ENCODE measurements around the gene SYNM.

The SYNM gene

GRCh38 chr15:99145005-99145404 is 40.1 kb downstream of the SYNM start:
- no peak for DNase-seq

- no peak for DNase-seq
Observed at GRCh38 chr15:99145778-99146177, 40.9 kb downstream of the SYNM start.

GRCh38 chr15:99146661-99147060 is 41.8 kb downstream of the SYNM start:
- DNase-seq = no peak

- no peak for DNase-seq
Observed at GRCh38 chr15:99148851-99149276, 44.0 kb downstream of the SYNM start.

GRCh38 chr15:99149366-99149765 is 44.5 kb downstream of the SYNM start:
- DNase-seq = no peak

- DNase-seq = no peak
Observed at GRCh38 chr15:99151156-99151555, 46.3 kb downstream of the SYNM start.

- no peak for DNase-seq
Observed at GRCh38 chr15:99153026-99153535, 48.2 kb downstream of the SYNM start.

GRCh38 chr15:99154271-99154670 is 49.4 kb downstream of the SYNM start:
- no peak for DNase-seq

- DNase-seq = no peak
Observed at GRCh38 chr15:99155961-99156443, 51.1 kb downstream of the SYNM start.

- DNase-seq = no peak
Observed at GRCh38 chr15:99157456-99157855, 52.6 kb downstream of the SYNM start.

GRCh38 chr15:99158626-99159412 is 53.9 kb downstream of the SYNM start:
- no peak for DNase-seq

- DNase-seq = no peak
Observed at GRCh38 chr15:99163271-99164062, 58.6 kb downstream of the SYNM start.

- no peak for DNase-seq
Observed at GRCh38 chr15:99164119-99164518, 59.2 kb downstream of the SYNM start.

- DNase-seq = no peak
Observed at GRCh38 chr15:99165020-99165790, 60.3 kb downstream of the SYNM start.

GRCh38 chr15:99165956-99166689 is 61.2 kb downstream of the SYNM start:
- no peak for DNase-seq

- DNase-seq = no peak
Observed at GRCh38 chr15:99167201-99167600, 62.3 kb downstream of the SYNM start.

GRCh38 chr15:99167640-99168039 is 62.8 kb downstream of the SYNM start:
- DNase-seq = no peak

GRCh38 chr15:99168601-99169580 is 64.0 kb downstream of the SYNM start:
- no peak for DNase-seq

GRCh38 chr15:99169769-99170311 is 65.0 kb downstream of the SYNM start:
- DNase-seq = no peak

GRCh38 chr15:99170476-99171065 is 65.7 kb downstream of the SYNM start:
- no peak for DNase-seq

Data from NCI-H2171 treated with DMSO at 0.1 percent for 48 hours (cell line).